ENCODE data around the gene AR.

DNA sequence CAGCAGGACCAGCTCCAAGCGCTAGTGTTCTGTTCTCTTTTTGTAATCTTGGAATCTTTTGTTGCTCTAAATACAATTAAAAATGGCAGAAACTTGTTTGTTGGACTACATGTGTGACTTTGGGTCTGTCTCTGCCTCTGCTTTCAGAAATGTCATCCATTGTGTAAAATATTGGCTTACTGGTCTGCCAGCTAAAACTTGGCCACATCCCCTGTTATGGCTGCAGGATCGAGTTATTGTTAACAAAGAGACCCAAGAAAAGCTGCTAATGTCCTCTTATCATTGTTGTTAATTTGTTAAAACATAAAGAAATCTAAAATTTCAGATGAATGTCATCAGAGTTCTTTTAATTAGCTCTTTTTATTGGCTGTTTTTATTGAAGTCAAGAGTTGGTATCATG is 186.5 kb downstream of the AR start:
- no peak for TF ChIP-seq SUZ12 (IDR thresholded peaks at IDR 0.05; ENCODE audit: extremely low read depth, insufficient read depth, insufficient read length)
- no peak for TF ChIP-seq YY1 (IDR thresholded peaks at IDR 0.05; ENCODE audit: insufficient read depth, insufficient read length)
